HEK293 (cell line): ENCODE data around the gene FAM151A.

Experiments
- ZNF350 ChIP-seq: fragments of 450-650 bp; formaldehyde crosslinking; IDR thresholded peaks from 2 replicates; pipeline ENCODE4 v1.5.0; 2017; ENCODE audit warnings: missing biosample characterization, mild to moderate bottlenecking, missing genetic modification characterization
- ZNF37A ChIP-seq: fragments of 450-650 bp; IDR thresholded peaks from 2 replicates; pipeline ENCODE4 v1.5.1; 2018; ENCODE audit warnings: missing biosample characterization, missing genetic modification characterization
- ZNF48 ChIP-seq: fragments of 450-650 bp; formaldehyde crosslinking; IDR thresholded peaks from 2 replicates; pipeline ENCODE4 v1.5.1; 2016; ENCODE audit warnings: missing biosample characterization, missing genetic modification characterization
- ZNF658 ChIP-seq: fragments of 450-650 bp; formaldehyde crosslinking; IDR thresholded peaks from 2 replicates; pipeline ENCODE4; 2016; ENCODE audit warnings: missing biosample characterization, missing genetic modification characterization
- TF ChIP-seq, protein P1 (sequence below): fragments of 450-650 bp; formaldehyde crosslinking; IDR thresholded peaks from 2 replicates; pipeline ENCODE4 v1.5.1; 2016; ENCODE audit warnings: missing biosample characterization, missing genetic modification characterization

DNA sequence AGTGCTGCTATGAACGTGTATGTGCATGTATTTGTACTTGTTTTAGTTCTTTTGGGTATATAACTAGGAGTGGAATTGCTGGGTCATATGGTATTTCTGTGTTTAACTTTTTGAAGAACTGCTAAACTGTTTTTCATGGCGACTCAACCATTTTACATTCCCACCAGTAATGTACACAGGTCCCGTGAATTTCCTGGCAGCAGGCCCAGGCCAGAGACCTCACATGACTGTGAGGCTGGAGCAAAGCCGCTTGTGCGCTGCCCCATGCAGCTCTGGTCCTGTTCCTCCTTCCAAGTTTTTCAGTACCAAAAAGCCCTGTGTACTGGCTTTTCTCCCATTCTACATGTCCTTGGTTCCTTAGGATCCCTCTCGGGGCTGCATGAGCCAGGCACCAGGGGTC lies 45.7 kb downstream of the FAM151A start:
- no peak for TF ChIP-seq ZNF658 (tag by site-specific recombination)
- TF ChIP-seq, protein P1, sequence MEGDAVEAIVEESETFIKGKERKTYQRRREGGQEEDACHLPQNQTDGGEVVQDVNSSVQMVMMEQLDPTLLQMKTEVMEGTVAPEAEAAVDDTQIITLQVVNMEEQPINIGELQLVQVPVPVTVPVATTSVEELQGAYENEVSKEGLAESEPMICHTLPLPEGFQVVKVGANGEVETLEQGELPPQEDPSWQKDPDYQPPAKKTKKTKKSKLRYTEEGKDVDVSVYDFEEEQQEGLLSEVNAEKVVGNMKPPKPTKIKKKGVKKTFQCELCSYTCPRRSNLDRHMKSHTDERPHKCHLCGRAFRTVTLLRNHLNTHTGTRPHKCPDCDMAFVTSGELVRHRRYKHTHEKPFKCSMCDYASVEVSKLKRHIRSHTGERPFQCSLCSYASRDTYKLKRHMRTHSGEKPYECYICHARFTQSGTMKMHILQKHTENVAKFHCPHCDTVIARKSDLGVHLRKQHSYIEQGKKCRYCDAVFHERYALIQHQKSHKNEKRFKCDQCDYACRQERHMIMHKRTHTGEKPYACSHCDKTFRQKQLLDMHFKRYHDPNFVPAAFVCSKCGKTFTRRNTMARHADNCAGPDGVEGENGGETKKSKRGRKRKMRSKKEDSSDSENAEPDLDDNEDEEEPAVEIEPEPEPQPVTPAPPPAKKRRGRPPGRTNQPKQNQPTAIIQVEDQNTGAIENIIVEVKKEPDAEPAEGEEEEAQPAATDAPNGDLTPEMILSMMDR (tag by site-specific recombination): no peak
- no peak for TF ChIP-seq ZNF48
- no peak for TF ChIP-seq ZNF37A (tag by site-specific recombination)
- TF ChIP-seq ZNF350 (tag by site-specific recombination): no peak
